BLaER1 treated with 17β-estradiol and CSF1 and Interleukin-3, amounts not matched to agents 10 nM and 100 nM (cell line): Measurements from ENCODE around the gene SCP2.

Experiments used
- H3K27ac ChIP-seq, 11 experiments: shearing (Covaris generic); formaldehyde crosslinking; 2 replicates each; pipeline ENCODE4 v1.8.1; 2022
- H3K27me3 ChIP-seq, 11 experiments: shearing (Covaris generic); formaldehyde crosslinking; 2 replicates each; pipeline ENCODE4 v1.8.1; 2022
- H3K36me3 ChIP-seq, 11 experiments: shearing (Covaris generic); formaldehyde crosslinking; 2 replicates each; pipeline ENCODE4 v1.8.1; 2022
- H3K4me1 ChIP-seq, 10 experiments: shearing (Covaris generic); formaldehyde crosslinking; 2 replicates each; pipeline ENCODE4 v1.8.1; 2022
- H3K4me2 ChIP-seq, 11 experiments: shearing (Covaris generic); formaldehyde crosslinking; 2 replicates each; pipeline ENCODE4 v1.8.1; 2022
- H3K4me3 ChIP-seq, 10 experiments: shearing (Covaris generic); formaldehyde crosslinking; 2 replicates each; pipeline ENCODE4 v1.8.1; 2022
- H3K9ac ChIP-seq, 11 experiments: shearing (Covaris generic); formaldehyde crosslinking; 2 replicates each; pipeline ENCODE4 v1.8.1; 2022
- H3K9me3 ChIP-seq, 11 experiments: shearing (Covaris generic); formaldehyde crosslinking; replicated peaks in 1 of 11; 2 replicates each; pipeline ENCODE4 v1.8.1; 2022
- H4K20me1 ChIP-seq, 11 experiments: shearing (Covaris generic); formaldehyde crosslinking; 2 replicates each; pipeline ENCODE4 v1.8.1; 2022
- Cebpa-rat ChIP-seq, 11 experiments: shearing (Covaris generic); IDR thresholded peaks; 2 replicates each; pipeline ENCODE4 v1.8.1; 2022

The SCP2 gene

GRCh38 chr1:53025769-53026112 is 98.7 kb downstream of the SCP2 start:
- Histone ChIP-seq H3K27ac (no peak overlapping the region), H3K4me2 (no peak overlapping the region), H4K20me1 (peaks cover 0 to 52% (median 14%) of the 10 kb centered on the region in 11 experiments; a peak in 12 of 22 replicates), H3K4me1 (no peaks in the 10 kb centered on the region), H3K9ac (no peak overlapping the region), H3K27me3 (no peaks in the 10 kb centered on the region), H3K36me3 (peaks cover 12 to 48% (median 33%) of the 10 kb centered on the region in 11 experiments), H3K4me3 (no peak overlapping the region), H3K9me3 (no peaks in the 10 kb centered on the region)
- TF ChIP-seq Cebpa-rat (IDR thresholded peaks at IDR 0.05) = no peak

- Histone ChIP-seq H3K4me2 (no peak overlapping the region), H3K4me1 (no peaks in the 10 kb centered on the region), H3K27me3 (no peaks in the 10 kb centered on the region), H3K27ac (no peak overlapping the region), H3K4me3 (no peak overlapping the region), H3K9me3 (no peaks in the 10 kb centered on the region), H3K9ac (no peak overlapping the region), H3K36me3 (peaks cover 15 to 49% (median 34%) of the 10 kb centered on the region in 11 experiments), H4K20me1 (peaks cover 0 to 52% (median 14%) of the 10 kb centered on the region in 11 experiments; a peak in 12 of 22 replicates)
- TF ChIP-seq Cebpa-rat (IDR thresholded peaks at IDR 0.05) = no peak
Observed at GRCh38 chr1:53026254-53026653, 99.2 kb downstream of the SCP2 start.

- Histone ChIP-seq H4K20me1 (peaks cover 0 to 16% (median 0%) of the 10 kb centered on the region in 11 experiments; a peak in 6 of 22 replicates), H3K9ac (no peak overlapping the region), H3K27ac (no peak overlapping the region), H3K27me3 (no peaks in the 10 kb centered on the region), H3K4me3 (no peak overlapping the region), H3K9me3 (no peaks in the 10 kb centered on the region), H3K4me1 (peaks cover 0 to 10% (median 0%) of the 10 kb centered on the region in 10 experiments; a peak in 3 of 20 replicates), H3K36me3 (peaks cover 29 to 70% (median 55%) of the 10 kb centered on the region in 11 experiments), H3K4me2 (no peak overlapping the region)
- no peak for TF ChIP-seq Cebpa-rat (IDR thresholded peaks at IDR 0.05)
Observed at GRCh38 chr1:53031732-53032131, 104.7 kb downstream of the SCP2 start.

- Histone ChIP-seq H3K4me3 (no peak overlapping the region), H3K4me2 (no peak overlapping the region), H3K4me1 (peaks cover 0 to 10% (median 0%) of the 10 kb centered on the region in 10 experiments; a peak in 3 of 20 replicates), H4K20me1 (peaks cover 0 to 8% (median 0%) of the 10 kb centered on the region in 11 experiments; a peak in 3 of 22 replicates), H3K9ac (no peak overlapping the region), H3K9me3 (no peaks in the 10 kb centered on the region), H3K27me3 (no peaks in the 10 kb centered on the region), H3K27ac (no peak overlapping the region), H3K36me3 (peaks cover 32 to 65% (median 54%) of the 10 kb centered on the region in 11 experiments)
- no peak for TF ChIP-seq Cebpa-rat (IDR thresholded peaks at IDR 0.05)
Observed at GRCh38 chr1:53037159-53037558, 110.1 kb downstream of the SCP2 start.

- peaks cover 27 to 67% (median 43%) of the 10 kb centered on the region in 11 experiments for H3K36me3 ChIP-seq
- peaks cover 0 to 8% (median 0%) of the 10 kb centered on the region in 10 experiments; a peak in 3 of 20 replicates for H3K4me1 ChIP-seq
- H3K4me2 ChIP-seq = no peak overlapping the region
- no peak for TF ChIP-seq Cebpa-rat (IDR thresholded peaks at IDR 0.05)
- H3K27ac ChIP-seq = no peak overlapping the region
- H3K4me3 ChIP-seq = no peak overlapping the region
- no peaks in the 10 kb centered on the region for H3K27me3 ChIP-seq
- H3K9ac ChIP-seq = no peak overlapping the region
- H3K9me3 ChIP-seq = no peaks in the 10 kb centered on the region
- H4K20me1 ChIP-seq = peaks cover 0 to 11% (median 0%) of the 10 kb centered on the region in 11 experiments; a peak in 2 of 22 replicates
Observed at GRCh38 chr1:53038566-53038965, 111.5 kb downstream of the SCP2 start.

GRCh38 chr1:53043271-53043670 is 116.2 kb downstream of the SCP2 start:
- TF ChIP-seq Cebpa-rat (IDR thresholded peaks at IDR 0.05) = no peak
- no peaks in the 10 kb centered on the region for H3K27me3 ChIP-seq
- H3K4me3 ChIP-seq = no peak overlapping the region
- H4K20me1 ChIP-seq = peaks cover 0 to 7% (median 0%) of the 10 kb centered on the region in 11 experiments; a peak in 2 of 22 replicates
- peaks cover 0 to 15% (median 0%) of the 10 kb centered on the region in 10 experiments; a peak in 7 of 20 replicates for H3K4me1 ChIP-seq
- no peaks in the 10 kb centered on the region for H3K9me3 ChIP-seq
- H3K27ac ChIP-seq = no peak overlapping the region
- H3K9ac ChIP-seq = no peak overlapping the region
- H3K4me2 ChIP-seq = no peak overlapping the region
- peaks cover 42 to 100% (median 54%) of the 10 kb centered on the region in 11 experiments for H3K36me3 ChIP-seq

GRCh38 chr1:53044926-53045325 is 117.8 kb downstream of the SCP2 start:
- Histone ChIP-seq H3K4me1 (peaks cover 0 to 15% (median 0%) of the 10 kb centered on the region in 10 experiments; a peak in 7 of 20 replicates), H3K4me3 (no peak overlapping the region), H3K27me3 (no peaks in the 10 kb centered on the region), H3K9ac (no peak overlapping the region), H3K4me2 (no peak overlapping the region), H4K20me1 (peaks cover 0 to 7% (median 0%) of the 10 kb centered on the region in 11 experiments; a peak in 2 of 22 replicates), H3K36me3 (peaks cover 36 to 100% (median 54%) of the 10 kb centered on the region in 11 experiments), H3K27ac (no peak overlapping the region), H3K9me3 (no peaks in the 10 kb centered on the region)
- TF ChIP-seq Cebpa-rat (IDR thresholded peaks at IDR 0.05) = no peak

GRCh38 chr1:53046930-53047329 is 119.9 kb downstream of the SCP2 start:
- no peak for TF ChIP-seq Cebpa-rat (IDR thresholded peaks at IDR 0.05)
- Histone ChIP-seq H3K9me3 (no peaks in the 10 kb centered on the region), H3K4me3 (no peak overlapping the region), H3K4me2 (peak overlapping the region in 2 of 11 experiments; percentile 5 to 35; a peak in 2 of 22 replicates), H3K4me1 (peaks cover 0 to 15% (median 0%) of the 10 kb centered on the region in 10 experiments; a peak in 7 of 20 replicates), H4K20me1 (peaks cover 0 to 5% (median 0%) of the 10 kb centered on the region in 11 experiments; a peak in 2 of 22 replicates), H3K27ac (no peak overlapping the region), H3K36me3 (peaks cover 38 to 98% (median 59%) of the 10 kb centered on the region in 11 experiments), H3K27me3 (no peaks in the 10 kb centered on the region), H3K9ac (no peak overlapping the region)

GRCh38 chr1:53047737-53048736 is 121.0 kb downstream of the SCP2 start:
- H3K4me2 ChIP-seq = peak overlapping the region in 2 of 11 experiments; percentile 10 to 12; a peak in 1 of 22 replicates
- H3K9me3 ChIP-seq = no peaks in the 10 kb centered on the region
- TF ChIP-seq Cebpa-rat (IDR thresholded peaks at IDR 0.05) = no peak
- no peak overlapping the region for H3K4me3 ChIP-seq
- H4K20me1 ChIP-seq = peaks cover 0 to 4% (median 0%) of the 10 kb centered on the region in 11 experiments; a peak in 1 of 22 replicates
- no peaks in the 10 kb centered on the region for H3K27me3 ChIP-seq
- H3K36me3 ChIP-seq = peaks cover 47 to 98% (median 66%) of the 10 kb centered on the region in 11 experiments
- H3K4me1 ChIP-seq = peaks cover 0 to 15% (median 0%) of the 10 kb centered on the region in 10 experiments; a peak in 7 of 20 replicates
- H3K9ac ChIP-seq = no peak overlapping the region
- H3K27ac ChIP-seq = no peak overlapping the region
